GM21619 (cell line): ENCODE measurements around the gene FOXF2.

Experiments used
- ATAC-seq: cut with Tn5 transposase; IDR thresholded peaks from one replicate; pipeline ENCODE4 v1.9.1; 2021; ENCODE audit not compliant: unreplicated experiment

The FOXF2 gene

DNA sequence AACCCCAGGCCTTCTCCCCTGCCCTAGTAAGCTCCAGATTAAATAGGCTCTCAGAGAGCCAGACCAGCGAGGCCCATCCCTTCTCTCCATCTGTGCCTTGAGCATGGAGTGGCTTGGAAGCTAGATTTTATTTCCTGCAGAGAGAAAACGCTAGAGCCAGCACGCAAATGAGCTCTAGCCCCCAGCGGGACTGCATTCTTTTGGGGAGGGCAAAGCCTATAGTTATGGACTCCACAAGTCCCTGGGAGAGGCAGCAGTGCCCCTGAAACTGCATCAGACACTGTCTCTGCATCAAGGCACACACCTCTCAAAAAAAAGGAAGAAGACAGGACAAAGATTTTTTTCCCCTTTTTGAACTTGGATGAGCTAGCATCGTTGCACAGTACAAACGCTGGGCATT is 15.8 kb downstream of the FOXF2 start:
- no peak for ATAC-seq

DNA sequence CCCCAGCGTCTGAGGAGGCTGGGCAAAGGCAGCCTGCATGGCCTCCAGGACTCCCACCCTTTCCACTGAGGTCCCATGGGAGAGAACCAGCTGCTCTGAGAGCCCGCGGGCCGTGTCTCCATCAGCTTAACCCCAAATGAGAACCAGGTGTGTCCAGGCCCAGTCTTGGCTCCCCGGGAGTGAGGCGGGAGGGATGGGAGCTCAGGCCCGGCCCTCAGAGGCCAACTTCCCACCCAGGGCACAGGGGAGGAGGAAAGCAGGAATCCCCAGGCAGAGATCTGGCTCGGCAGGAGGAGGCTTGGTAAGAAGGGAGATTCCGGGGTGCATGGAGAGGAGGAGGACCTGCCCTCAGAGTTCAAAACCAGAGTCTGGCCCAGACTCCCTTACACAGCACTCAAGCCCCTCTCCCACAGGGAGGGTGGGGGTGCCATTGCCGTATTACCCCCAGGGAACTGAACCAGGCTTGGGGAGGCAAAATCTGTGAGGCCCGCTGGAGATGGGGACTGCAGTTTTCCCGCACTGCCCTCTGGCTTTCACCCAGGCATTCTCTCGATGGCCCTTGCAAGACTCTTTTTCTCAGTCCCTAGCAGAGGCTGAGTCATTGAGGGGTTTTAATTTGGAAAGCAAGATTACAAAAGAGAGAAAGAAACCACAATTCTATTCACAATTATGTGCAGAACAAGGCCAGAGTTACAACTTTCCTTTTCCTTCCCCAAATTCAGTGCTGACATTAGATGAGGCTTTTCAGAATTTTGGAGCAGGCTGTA is 17.1 kb downstream of the FOXF2 start:
- no peak for ATAC-seq

DNA sequence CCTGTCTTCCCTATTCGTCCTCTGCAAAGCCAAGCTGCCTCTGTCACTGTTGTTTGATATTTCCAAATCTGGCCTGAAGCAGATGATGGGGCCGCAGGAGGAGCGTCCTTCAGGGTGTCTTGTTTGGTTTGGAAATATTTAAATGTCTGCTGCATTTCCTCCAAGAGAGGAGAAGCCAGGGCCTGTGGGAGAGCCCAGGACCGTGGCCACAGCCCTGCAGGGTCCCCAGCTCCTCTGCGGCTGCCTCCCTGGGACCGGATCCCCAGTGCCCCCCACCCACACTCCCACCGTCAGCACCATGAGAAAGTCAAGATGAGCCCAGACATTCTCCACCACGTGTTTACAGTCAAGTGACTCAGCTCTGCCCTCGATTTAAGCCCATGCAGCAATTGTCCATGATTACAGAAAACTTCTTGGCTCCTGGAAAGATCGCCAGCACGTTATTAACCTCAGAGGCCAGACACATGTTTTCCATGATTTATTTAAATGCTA is 18.2 kb downstream of the FOXF2 start:
- ATAC-seq, result no peak

DNA sequence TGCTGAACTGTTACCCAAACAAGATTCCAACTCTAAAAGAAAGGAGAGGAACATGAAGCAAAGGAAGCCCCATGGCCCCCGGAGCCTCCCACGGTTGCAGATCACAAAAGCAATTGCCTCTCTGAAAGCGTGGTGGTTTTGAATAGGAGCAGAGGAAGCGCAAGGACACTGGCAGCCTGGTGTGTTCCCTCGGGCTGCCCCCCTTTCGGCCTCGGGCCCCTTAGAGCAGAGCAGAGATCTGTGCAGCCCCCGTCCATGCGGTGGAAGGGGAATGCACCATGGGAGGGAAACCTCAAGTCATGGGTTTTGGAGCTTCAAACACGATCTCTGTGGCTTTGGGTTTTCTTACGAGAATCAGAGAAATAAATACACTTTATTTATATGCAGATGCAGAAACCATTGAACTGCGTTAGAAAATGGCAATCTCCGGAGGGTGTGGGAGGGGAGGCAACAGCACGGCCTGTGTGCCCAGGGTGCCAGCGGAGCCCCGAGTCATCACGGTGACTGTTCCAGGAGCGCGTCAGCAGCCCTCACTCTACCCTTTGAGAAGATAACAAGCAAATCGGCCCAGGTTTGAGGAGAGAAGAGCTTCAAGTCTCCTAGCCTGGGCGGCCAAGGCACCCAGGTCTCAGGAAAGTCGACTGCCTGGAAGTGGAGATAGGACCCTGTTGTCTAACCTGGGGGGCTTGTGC is 20.5 kb downstream of the FOXF2 start:
- ATAC-seq, result no peak

DNA sequence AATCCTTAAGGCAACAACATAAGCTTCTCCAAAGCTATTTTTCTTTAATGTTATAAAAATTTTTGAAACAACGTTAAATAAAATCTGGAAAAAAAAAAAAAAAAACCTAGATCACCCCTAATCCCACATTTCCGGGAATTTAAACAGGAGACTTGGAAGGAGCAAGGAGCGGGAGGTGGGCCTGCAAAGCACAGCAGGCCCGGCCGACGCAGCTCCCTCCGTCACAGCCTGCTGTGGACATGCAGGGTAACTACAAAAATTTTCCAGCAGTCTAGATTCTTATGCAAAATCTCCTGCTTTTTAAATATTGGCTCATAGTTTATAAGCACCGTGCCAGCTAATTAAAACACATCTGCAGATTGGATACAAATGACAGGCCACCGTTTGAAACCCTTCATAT is 23.5 kb downstream of the FOXF2 start:
- no peak for ATAC-seq

DNA sequence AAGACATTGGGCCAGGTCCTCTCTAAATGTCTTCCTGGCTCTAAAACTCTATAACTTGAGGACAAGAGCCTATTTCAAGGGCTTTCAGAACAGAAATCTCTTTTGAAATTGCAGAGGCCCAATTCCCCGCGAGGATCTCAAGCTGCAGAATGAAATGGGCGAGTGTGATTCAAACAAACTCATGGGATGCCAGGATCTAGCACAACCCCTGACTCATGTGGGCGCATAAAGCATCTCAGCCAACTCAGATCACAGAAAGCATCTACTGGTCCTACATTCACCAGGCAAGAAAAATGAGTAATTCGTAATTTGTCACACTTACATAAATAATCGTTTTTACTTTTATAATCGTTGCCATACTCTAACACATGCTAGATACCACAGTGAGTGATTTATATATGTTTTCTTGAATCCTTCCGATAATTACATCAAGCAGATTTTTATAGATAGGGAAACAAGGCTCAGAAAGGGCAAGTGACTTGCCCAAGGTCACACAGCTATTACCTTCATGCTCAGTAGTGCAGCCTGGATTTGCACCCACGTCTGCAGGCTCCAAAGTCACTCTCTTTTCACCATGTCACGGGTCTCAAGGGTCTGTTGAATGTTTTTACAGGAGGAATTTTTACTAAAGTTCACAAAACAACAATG is 26.2 kb downstream of the FOXF2 start:
- no peak for ATAC-seq

DNA sequence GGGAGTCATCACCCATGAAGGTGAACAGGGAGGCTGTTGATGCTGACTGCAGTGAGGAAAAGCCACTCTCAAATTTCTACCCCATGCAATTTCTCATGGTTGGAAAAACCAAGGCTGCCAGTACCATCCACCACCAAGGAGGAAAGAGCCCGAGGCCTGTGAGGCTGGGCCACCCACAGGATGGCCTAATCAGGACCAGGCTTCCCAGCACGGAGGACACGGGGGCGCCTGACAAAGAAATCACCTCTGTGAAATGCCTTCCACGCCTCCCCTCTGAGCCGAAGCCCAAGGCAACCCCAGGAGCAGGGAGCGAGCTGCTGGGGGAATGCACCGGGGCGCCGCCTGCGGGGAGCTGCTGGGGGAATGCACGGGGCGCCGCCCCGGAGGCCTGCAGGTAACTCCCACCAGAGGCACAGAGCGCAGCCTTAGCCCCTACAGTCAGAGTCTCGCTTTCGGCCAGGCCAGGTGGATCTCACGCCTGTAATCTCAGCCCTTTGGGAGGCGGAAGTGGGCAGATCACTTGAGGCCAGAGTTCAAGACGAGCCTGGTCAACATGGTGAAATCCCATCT is 26.9 kb downstream of the FOXF2 start:
- ATAC-seq, result no peak

DNA sequence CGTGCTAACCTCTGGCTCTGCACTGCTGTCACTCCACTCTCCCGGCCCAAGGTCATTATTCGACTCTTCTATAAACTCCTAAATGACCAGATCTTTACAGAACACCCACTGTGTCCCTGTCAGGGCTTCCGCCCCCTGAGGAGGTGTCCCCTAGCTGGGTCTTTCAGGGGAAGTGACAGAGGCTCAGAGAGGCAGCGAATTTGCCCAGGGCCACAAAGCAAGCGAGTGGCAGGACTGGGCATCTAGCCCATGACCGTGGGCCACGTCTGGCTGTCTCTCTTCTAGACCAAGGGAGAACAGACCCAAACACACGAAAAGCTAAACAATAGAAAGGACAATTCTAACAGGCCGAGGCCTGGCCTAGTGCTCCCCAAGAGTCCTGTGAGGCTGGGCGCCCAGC is 27.4 kb downstream of the FOXF2 start:
- no peak for ATAC-seq

DNA sequence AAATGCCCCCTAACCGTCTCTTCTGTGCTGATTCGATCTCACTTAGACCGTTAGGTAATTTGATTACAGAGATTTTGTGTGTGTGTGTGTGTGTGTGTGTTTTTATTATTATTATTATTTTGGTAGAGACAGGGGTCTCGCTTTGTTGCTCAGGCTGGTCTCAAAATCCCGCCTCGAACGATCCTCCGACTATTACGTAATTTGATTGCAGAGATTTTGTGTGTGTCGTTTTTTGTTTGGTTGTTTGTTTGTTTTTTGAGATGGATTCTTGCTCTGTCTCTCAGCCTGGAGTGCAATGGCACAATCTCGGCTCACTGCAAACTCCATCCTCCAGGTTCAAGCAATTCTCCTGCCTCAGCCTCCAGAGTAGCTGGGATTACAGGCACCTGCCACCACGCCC is 28.3 kb downstream of the FOXF2 start:
- no peak for ATAC-seq

DNA sequence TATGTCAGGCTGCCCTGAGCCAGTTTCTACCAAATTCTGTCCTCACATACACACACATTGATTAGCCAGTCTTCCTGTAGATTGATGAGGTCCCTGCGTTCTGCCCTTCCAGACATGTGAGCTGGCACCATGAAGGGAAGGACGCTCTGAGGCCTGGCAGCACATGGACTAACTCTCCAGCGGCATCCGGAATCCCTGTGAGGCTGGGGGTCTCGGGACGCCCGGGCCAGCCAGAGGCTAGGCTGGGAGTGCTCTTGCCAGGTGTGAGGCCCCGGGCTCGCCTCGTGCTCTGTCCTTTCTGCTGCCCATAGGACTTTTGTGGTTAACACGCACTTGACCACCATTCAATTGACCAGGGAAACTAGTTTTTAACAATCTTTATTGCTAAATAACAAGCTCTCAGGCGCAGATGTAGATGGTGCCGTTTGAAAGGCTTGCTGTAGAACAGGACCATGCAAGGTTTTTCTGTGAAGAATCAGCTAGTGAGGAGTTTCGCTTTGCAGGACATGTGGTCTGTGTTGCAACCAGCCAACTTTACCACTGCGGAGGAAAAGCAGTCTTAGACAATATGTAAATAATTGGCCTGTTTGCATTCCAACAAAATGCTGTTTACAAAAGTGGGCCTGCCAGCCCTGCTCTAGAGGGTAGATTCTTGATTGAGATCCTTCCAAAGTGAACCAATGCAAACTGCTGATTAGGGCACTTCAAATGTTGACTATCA is 29.3 kb downstream of the FOXF2 start:
- no peak for ATAC-seq

DNA sequence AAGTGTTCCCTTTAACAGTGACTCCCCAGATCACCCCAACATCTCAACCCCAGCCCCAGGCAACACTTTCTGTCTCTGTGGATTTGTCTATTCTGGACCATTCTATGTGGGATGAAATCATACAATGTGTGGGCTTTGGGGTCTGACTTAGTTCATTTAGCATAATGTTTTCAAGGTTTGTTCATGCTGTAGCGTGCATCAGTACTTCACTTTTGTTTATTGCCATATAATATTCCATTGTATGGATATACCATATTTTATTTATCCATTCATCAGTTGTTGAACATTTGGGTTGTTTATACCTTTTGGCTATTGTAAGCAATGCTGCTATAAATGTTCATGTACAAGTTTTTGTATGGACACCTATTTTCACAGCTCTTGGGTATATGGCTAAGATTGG is 31.0 kb downstream of the FOXF2 start:
- no peak for ATAC-seq

DNA sequence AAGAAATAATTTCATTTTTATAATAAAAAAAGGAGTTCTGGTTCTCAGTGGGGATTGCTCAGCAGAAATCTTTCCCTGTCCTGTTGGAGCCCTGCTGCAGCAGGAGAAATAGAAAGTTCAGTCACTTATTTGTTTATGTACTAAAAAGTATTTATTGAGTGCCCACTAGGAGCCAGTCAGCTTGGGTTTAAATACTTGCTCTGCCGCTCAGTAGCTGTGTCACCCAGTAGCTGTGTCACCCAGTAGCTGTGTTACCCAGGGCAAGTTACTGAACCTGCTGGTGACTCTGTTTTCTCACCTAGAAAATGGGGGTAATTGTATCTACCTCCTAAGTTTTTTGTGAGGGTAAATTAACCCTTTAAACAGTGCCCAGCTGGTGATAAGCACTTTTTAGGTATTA is 32.9 kb downstream of the FOXF2 start:
- no peak for ATAC-seq

DNA sequence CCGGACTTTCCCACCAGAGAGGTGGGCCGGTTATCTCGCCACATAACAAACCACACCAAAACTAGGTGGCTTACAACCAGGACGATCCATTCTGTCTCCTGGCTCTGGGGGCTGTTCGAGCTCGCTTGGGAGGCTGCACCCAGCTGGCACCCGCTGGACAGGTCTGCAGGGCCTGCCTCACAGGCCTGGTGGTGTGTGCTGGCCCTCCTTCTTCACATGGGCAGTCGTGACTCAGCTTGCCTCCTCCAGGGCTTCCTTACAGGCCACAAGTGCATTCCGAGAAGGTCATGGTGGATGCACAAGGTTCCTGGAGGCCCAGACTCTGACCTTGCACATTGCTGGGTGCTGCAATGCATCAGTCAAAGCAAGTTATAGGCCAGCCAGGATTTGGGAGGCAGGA is 34.2 kb downstream of the FOXF2 start:
- no peak for ATAC-seq

DNA sequence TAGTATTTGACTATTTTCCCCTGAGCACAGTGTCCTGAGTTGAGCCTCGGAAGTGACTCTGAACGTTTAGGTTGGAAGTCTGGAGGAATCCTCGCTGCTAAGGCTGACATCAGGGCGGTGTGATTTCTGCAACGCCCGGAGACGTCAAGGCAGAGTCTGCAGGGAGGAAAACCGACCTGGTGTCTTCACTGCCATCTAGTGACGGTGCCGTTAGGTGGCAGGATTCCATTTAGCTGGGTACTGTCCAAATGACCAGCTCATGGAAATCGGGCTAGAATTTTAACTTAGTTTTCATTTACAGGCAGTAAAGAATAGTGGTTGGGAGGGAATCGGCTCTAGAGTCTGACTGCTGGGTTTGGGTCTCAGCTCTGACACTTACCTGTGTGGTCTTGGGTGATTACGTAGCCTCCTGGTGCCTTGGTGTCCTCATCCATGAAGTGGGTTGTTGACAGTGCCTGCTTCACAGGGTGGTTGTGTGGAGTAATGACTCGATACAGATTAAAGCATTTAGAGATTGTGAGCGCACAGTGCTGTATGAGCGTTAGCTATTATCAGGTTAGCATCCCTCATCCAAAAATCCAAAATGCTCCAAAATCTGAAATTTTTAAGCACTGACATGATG is 35.0 kb downstream of the FOXF2 start:
- no peak for ATAC-seq

DNA sequence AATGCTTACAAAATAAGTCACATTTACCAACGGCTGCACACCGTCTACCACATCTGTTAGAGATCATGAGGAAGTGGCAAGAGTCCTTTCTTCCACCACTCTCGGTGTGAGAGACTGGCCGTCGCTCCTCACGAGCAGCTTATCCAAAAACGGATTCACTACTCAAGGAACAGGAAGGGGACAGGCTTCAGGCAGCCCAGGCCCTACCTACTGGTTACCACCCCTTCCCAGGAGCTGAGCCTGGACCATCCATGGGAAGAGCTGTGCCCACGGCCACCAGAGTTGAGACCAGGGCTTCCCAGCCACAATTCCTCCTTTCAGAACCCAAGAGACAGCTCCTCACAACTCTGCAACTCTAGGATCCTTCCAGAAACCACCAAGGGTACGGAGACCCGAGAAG is 37.0 kb downstream of the FOXF2 start:
- ATAC-seq, result no peak

DNA sequence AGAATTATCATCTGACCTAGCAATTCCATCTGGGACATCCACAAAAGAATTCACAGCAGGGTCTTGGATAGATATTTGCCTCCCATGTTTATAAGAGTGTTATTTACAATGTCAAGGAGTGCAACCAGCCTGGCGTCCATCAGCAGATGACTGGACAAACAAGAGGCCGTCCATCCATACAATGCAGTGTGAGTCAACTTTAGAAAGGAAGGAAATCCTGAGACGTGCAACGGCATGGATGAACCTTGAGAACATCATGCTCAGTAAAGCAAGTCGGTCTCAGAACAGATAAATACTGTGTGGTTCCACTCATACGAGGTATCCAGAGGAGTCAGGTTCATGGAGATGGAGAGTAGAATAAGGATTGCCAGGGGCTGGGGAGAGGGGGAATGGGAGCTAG is 46.4 kb downstream of the FOXF2 start:
- ATAC-seq, result no peak

DNA sequence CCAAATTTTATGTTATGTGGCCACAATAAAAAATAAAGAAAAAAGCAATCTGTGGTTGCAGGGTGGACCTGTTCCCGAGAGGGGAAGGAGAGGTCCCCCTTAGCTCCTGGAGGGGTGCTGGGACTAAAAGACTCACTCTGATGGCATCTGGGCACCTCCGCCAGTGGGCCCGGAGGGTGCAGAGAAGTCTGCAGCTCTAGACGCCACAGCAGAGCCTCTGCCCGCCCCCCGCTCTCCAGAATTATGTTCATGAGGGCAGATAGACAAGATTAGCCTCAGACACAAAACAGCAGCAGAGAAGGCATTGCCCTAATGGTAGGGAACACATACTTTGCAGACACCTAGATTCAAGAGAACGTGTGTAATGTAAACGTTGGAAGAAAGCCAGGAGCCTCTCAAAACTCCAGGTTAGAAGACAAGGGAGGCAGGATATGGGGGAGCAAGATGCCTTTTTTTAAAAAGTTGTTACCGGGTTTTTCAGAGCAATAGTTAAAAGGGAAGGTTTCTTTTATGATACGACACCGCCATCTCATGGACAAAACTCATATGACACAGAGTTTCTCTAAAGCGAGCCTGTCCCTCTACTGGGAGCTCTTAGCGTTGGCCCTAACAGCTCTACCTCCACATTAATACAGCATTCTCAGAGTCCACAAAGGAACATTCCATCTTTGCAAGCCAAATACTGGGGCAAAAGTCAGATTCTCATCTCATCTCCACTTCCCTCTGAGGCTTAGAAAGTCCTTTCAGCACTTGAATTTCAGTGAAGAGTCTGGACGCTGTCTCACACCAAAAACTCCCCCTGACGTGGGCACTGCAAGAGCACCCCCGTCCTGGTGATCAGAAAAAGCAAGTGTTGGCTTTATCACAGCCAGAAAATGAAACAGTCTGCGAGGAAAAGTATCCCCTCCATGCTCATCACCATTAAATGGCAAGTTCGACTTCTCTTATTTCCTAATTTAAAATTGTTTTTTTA is 47.2 kb downstream of the FOXF2 start:
- no peak for ATAC-seq

DNA sequence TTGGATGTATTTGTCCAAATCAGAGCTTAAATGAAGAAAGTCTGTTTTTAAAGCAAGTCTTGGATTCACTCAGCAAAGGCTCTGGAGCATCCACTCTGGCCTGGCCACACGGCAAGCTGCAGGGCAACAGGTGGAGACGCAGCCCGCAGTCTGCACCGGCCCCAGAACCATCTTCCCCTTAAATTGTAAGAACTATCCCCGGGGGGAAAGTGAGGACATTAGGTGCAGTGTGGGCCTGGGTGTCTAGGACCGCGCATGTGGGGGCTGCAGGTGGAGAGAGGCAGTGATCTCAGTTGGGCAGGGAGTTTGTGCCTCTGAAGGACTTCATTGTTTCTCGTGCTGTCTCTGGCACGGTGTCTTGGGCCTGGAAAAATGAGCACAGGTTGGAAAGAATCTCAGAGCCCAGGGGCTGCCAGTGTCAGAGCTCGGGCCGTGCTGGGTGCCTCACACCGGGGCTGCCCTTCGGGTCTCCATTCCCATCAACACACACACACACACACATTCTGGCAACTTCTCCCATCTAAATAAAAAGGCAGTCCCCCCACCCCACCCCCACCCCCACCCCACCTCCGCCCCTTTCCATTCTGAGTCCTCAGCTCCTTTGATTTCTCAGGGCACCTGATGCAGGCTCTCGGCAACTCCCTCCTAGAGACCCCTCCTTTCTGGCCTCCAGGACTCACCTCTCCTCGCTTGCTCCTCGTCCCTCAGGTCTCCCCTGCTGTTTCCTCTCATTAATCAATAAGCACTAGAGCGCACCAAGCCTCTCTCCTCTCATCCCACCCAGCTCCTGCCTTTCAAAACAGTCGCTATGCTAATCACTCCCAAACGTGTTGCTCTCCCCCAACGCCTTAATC is 48.4 kb downstream of the FOXF2 start:
- ATAC-seq, result no peak

DNA sequence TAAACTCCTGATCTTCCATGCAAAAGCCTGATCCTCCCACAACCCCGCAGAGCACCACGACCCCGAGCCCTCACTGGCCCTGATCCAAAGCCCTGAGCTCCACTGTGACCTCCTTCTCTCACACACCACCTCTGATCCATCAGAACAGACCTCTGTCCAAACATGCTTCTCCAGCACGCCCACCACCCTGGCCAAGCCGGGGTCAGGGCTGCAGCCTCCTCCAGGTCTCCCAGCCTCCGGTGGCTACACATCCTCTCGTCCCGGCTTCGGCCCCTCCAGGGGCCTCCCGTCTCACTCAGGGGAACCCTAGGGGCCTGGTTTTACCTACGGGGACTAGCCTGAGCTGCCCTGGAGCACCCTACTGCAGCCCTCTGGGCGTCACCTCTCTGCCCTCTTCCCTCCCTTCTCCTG is 49.1 kb downstream of the FOXF2 start:
- no peak for ATAC-seq
